Body of pancreas (tissue), 4 donors: ENCODE measurements around the gene KIFC3. TPM values are rescaled to one million over a fixed set of nuclear protein-coding genes. Genes with fewer than 3 reads are reported as not detected.

Experiments
- ATAC-seq: fragments of 150-250 bp; one replicate; pipeline ENCODE4 v1.9.1; 2016
- DNase-seq, 4 donors: peaks; one replicate each; pipeline ENCODE4 v3.0.0-alpha.2; 2019
- H3K27ac ChIP-seq, 4 donors: fragments of 200-600 bp; sonication (generic); 1 replicate in 3 of 4; 2 replicates in 1 of 4; pipeline versions ENCODE4 v1.5.1 to v1.6.1; 2016 to 2019; ENCODE audit warnings: mild to moderate bottlenecking in 1 of 4, mixed read lengths in 1 of 4, moderate library complexity in 1 of 4
- H3K27me3 ChIP-seq, 2 donors: fragments of 200-600 bp; sonication (generic); one replicate each; pipeline ENCODE4 v1.6.0; 2016; ENCODE audit warnings: mild to moderate bottlenecking in 1 of 2
- H3K36me3 ChIP-seq, 2 donors: fragments of 200-600 bp; sonication (generic); replicated peaks in 1 of 2; 2 replicates each; pipeline ENCODE4 v1.5.1; 2016; ENCODE audit warnings: low read depth in 2 of 2; ENCODE audit not compliant: insufficient read depth in 1 of 2
- H3K4me1 ChIP-seq: fragments of 200-600 bp; sonication (generic); one replicate; pipeline ENCODE4 v1.6.0; 2016
- H3K4me3 ChIP-seq, 2 donors: fragments of 200-600 bp; sonication (generic); 1 replicate in 1 of 2; 2 replicates in 1 of 2; pipeline ENCODE4 v1.5.1; 2016 to 2019
- H3K9me3 ChIP-seq, 3 donors: fragments of 200-600 bp; sonication (generic); 1 replicate in 2 of 3; 2 replicates in 1 of 3; pipeline ENCODE4 v1.5.1; 2016
- CTCF ChIP-seq, 7 experiments: fragments of 450-650 bp in 4 of 7; fragments of 200-600 bp in 3 of 7; sonication (generic) in 3 of 7; IDR thresholded peaks; one replicate each; pipeline ENCODE4 v1.5.1; 2016 to 2019; ENCODE audit warnings: antibody characterized with exemption in 7 of 7
- POLR2A ChIP-seq, 3 donors: fragments of 450-650 bp; IDR thresholded peaks; one replicate each; pipeline ENCODE4 v1.6.1; 2016; ENCODE audit warnings: antibody characterized with exemption in 3 of 3, mild to moderate bottlenecking in 2 of 3
- WGBS, 2 donors: methylation state at CpG; one replicate each; pipeline ENCODE4 v1.1.5; 2017; 5-methylcytosine and 5-hydroxymethylcytosine counted together
- intact Hi-C: fragments of 100-400 bp; cut with DNase I; formaldehyde crosslinking; loops from one replicate; pipeline ENCODE4 v1.15.1; 2023
- total RNA-seq, 2 donors: library from RNA; depleted of rRNA; stranded (reverse); fragments of >200 nt; gene quantifications; one replicate each; pipeline ENCODE4 v1.1.0, GENCODE V29; 2016

KIFC3 gene
- total RNA-seq, 2 donors from 2014 or later = 120 to 205 TPM

GRCh38 chr16:57734925-57735754 lies 67.2 kb downstream of the KIFC3 start:
- no peaks in the 10 kb centered on the region for H3K27me3 ChIP-seq
- DNase-seq = peak; percentile 97 to 100 (median 98)
- H3K36me3 ChIP-seq = no peaks in the 10 kb centered on the region
- H3K9me3 ChIP-seq = no peaks in the 10 kb centered on the region
- H3K4me3 ChIP-seq = peak overlapping the region; percentile 96 to 100
- ATAC-seq = peak; percentile 93
- intact Hi-C loops = no loop called here
- WGBS, 2 donors = 0 to 1% methylated on average over 36 to 45 of the region's 45 CpGs
- H3K4me1 ChIP-seq = peaks cover 21% of the 10 kb centered on the region
- TF ChIP-seq CTCF (IDR thresholded peaks at IDR 0.05) (no peak), POLR2A (IDR thresholded peaks at IDR 0.05) (peak in 2 of 3 donors; percentile 65 to 68)
- H3K27ac ChIP-seq = peak overlapping the region; percentile 83 to 91 (median 88)

- intact Hi-C loops = no loop called here
- ATAC-seq (no peak), DNase-seq (no peak)
- no peaks in the 10 kb centered on the region for H3K36me3 ChIP-seq
- no peaks in the 10 kb centered on the region for H3K9me3 ChIP-seq
- no peak for TF ChIP-seq POLR2A (IDR thresholded peaks at IDR 0.05)
- TF ChIP-seq CTCF (IDR thresholded peaks at IDR 0.05) = no peak
- H3K27me3 ChIP-seq = no peaks in the 10 kb centered on the region
- peak overlapping the region; percentile 83 to 91 (median 88) for H3K27ac ChIP-seq
- WGBS, 2 donors = 44 to 61% methylated on average over 15 to 20 of the region's 20 CpGs
- peaks cover 21% of the 10 kb centered on the region for H3K4me1 ChIP-seq
- H3K4me3 ChIP-seq = peak overlapping the region; percentile 73 to 81
Observed at GRCh38 chr16:57734308-57734924, 67.9 kb downstream of the KIFC3 start.

GRCh38 chr16:57732714-57733113 lies 69.6 kb downstream of the KIFC3 start:
- TF ChIP-seq POLR2A (IDR thresholded peaks at IDR 0.05) = no peak
- TF ChIP-seq CTCF (IDR thresholded peaks at IDR 0.05) = no peak
- no peak for DNase-seq
- ATAC-seq = no peak
- no peaks in the 10 kb centered on the region for H3K9me3 ChIP-seq
- 79 to 88% methylated on average over 2 of the region's 2 CpGs for WGBS, 2 donors
- H3K4me3 ChIP-seq = no peak overlapping the region
- H3K4me1 ChIP-seq = peaks cover 21% of the 10 kb centered on the region
- H3K36me3 ChIP-seq = no peaks in the 10 kb centered on the region
- H3K27me3 ChIP-seq = no peaks in the 10 kb centered on the region
- H3K27ac ChIP-seq = no peak overlapping the region
- intact Hi-C loops = no loop called here

- DNase-seq (no peak), ATAC-seq (no peak)
- Histone ChIP-seq H3K36me3 (no peaks in the 10 kb centered on the region), H3K4me1 (peaks cover 17% of the 10 kb centered on the region), H3K4me3 (no peak overlapping the region), H3K9me3 (no peaks in the 10 kb centered on the region), H3K27ac (no peak overlapping the region), H3K27me3 (no peaks in the 10 kb centered on the region)
- intact Hi-C loops = no loop called here
- TF ChIP-seq POLR2A (IDR thresholded peaks at IDR 0.05) (no peak), CTCF (IDR thresholded peaks at IDR 0.05) (no peak)
- 61 to 68% methylated on average over 2 of the region's 2 CpGs for WGBS, 2 donors
Observed at GRCh38 chr16:57732037-57732436, 70.3 kb downstream of the KIFC3 start.
